ENCODE results near the gene GP1BB.

The GP1BB gene

GRCh38 chr22:19767427-19768341 is 44.3 kb downstream of the GP1BB start:
- DNase-seq: no peak

GRCh38 chr22:19769393-19769715 is 46.0 kb downstream of the GP1BB start:
- no peak for DNase-seq

- DNase-seq: no peak
These were observed 47.2 kb downstream of the GP1BB start for GRCh38 chr22:19770349-19771220.

GRCh38 chr22:19772422-19772672 is 49.0 kb downstream of the GP1BB start:
- no peak for DNase-seq

GRCh38 chr22:19772673-19773469 is 49.5 kb downstream of the GP1BB start:
- DNase-seq: no peak

- DNase-seq: no peak
These were observed 50.2 kb downstream of the GP1BB start for GRCh38 chr22:19773470-19774040.
